Neural cell (in vitro differentiated cells): ENCODE data around the gene CPM. TPM values are rescaled to one million over a fixed set of nuclear protein-coding genes. Genes with fewer than 3 reads are reported as not detected.

ENCODE experiments used
- H2AFZ ChIP-seq: fragments of 200-600, 300-800 bp; sonication (generic), shearing (Covaris generic); 2 replicates; pipeline ENCODE4 v1.6.0; 2014; ENCODE audit warnings: low read depth, mild to moderate bottlenecking, antibody characterized with exemption, low read length, moderate library complexity
- H3F3A ChIP-seq: fragments of 200-600 bp; shearing (Covaris generic); 2 replicates; pipeline ENCODE4 v1.6.1; 2016; ENCODE audit warnings: mild to moderate bottlenecking, moderate library complexity, mixed read lengths, antibody characterized with exemption, low read length; ENCODE audit not compliant: insufficient read depth, poor library complexity, severe bottlenecking
- H3K27ac ChIP-seq: fragments of 200-600, 300-800 bp; sonication (generic), shearing (Covaris generic); 2 replicates; pipeline ENCODE4 v1.5.1; 2014; ENCODE audit warnings: mild to moderate bottlenecking, low read length, moderate library complexity
- H3K27me3 ChIP-seq: fragments of 300-800, 200-600 bp; sonication (generic), shearing (Covaris generic); 2 replicates; pipeline ENCODE4 v1.6.0; 2014; ENCODE audit warnings: mild to moderate bottlenecking, low read depth, low read length, moderate library complexity; ENCODE audit not compliant: insufficient read depth
- H3K36me3 ChIP-seq: fragments of 300-800, 200-600 bp; sonication (generic), shearing (Covaris generic); 2 replicates; pipeline ENCODE4 v1.5.1; 2014; ENCODE audit warnings: mild to moderate bottlenecking, antibody characterized with exemption, low read length, moderate library complexity; ENCODE audit not compliant: insufficient read depth
- H3K4me2 ChIP-seq: fragments of 300-800, 200-600 bp; sonication (generic), shearing (Covaris generic); 2 replicates; pipeline ENCODE4 v1.6.0; 2014; ENCODE audit warnings: mild to moderate bottlenecking, low read length
- H3K4me3 ChIP-seq: fragments of 300-800, 200-600 bp; sonication (generic), shearing (Covaris generic); 2 replicates; pipeline ENCODE4 v1.5.1; 2014; ENCODE audit warnings: mild to moderate bottlenecking, low read length, moderate library complexity
- H3K79me2 ChIP-seq: fragments of 200-600 bp; shearing (Covaris generic); replicated peaks from 2 replicates; pipeline ENCODE4 v1.6.0; 2014; ENCODE audit warnings: mild to moderate bottlenecking, low read length, moderate library complexity; ENCODE audit not compliant: insufficient read depth
- H3K9ac ChIP-seq: fragments of 300-800, 200-600 bp; sonication (generic), shearing (Covaris generic); 2 replicates; pipeline ENCODE4 v1.6.1; 2016; ENCODE audit warnings: mild to moderate bottlenecking, low read length, mixed read lengths
- H3K9me2 ChIP-seq: fragments of 200-600 bp; shearing (Covaris generic); 2 replicates; pipeline ENCODE4 v1.6.1; 2016; ENCODE audit warnings: mild to moderate bottlenecking, low read length, mixed read lengths; ENCODE audit not compliant: insufficient read depth
- H3K9me3 ChIP-seq: fragments of 200-600, 300-800 bp; sonication (generic), shearing (Covaris generic); 2 replicates; pipeline ENCODE4 v1.6.1; 2016; ENCODE audit warnings: mild to moderate bottlenecking, mixed run types, low read length, moderate library complexity, mixed read lengths
- H4K20me1 ChIP-seq: fragments of 200-600 bp; shearing (Covaris generic); 2 replicates; pipeline ENCODE4 v1.6.1; 2016; ENCODE audit warnings: mild to moderate bottlenecking, mixed run types; ENCODE audit not compliant: insufficient read depth
- EP300 ChIP-seq: fragments of 450-650 bp; conservative IDR thresholded peaks from 2 replicates; pipeline ENCODE4 v1.6.1; 2014; ENCODE audit warnings: antibody characterized with exemption, mild to moderate bottlenecking, moderate library complexity; ENCODE audit not compliant: poor library complexity, severe bottlenecking
- EZH2 ChIP-seq: fragments of 200-600, 300-800 bp; shearing (Covaris generic), sonication (generic); IDR thresholded peaks from 2 replicates; pipeline ENCODE4 v1.6.1; 2014; ENCODE audit warnings: antibody characterized with exemption, low read length, borderline replicate concordance, mild to moderate bottlenecking; ENCODE audit not compliant: insufficient read depth, poor library complexity, severe bottlenecking
- MXI1 ChIP-seq: fragments of 450-650 bp; conservative IDR thresholded peaks from 2 replicates; pipeline ENCODE4 v1.6.1; 2014; ENCODE audit warnings: antibody characterized with exemption, mild to moderate bottlenecking; ENCODE audit not compliant: poor library complexity, severe bottlenecking
- POLR2AphosphoS5 ChIP-seq: IDR thresholded peaks from 2 replicates; pipeline ENCODE4 v1.6.1; 2012
- RAD21 ChIP-seq: fragments of 450-650 bp; conservative IDR thresholded peaks from 2 replicates; pipeline ENCODE4 v1.6.1; 2014; ENCODE audit warnings: antibody characterized with exemption, mild to moderate bottlenecking, moderate library complexity
- SMC3 ChIP-seq: fragments of 450-650 bp; conservative IDR thresholded peaks from 2 replicates; pipeline ENCODE4 v1.6.1; 2014; ENCODE audit warnings: antibody characterized with exemption, mild to moderate bottlenecking, moderate library complexity; ENCODE audit not compliant: poor library complexity
- TAF1 ChIP-seq: IDR thresholded peaks from 2 replicates; pipeline ENCODE4 v1.6.1; 2012; ENCODE audit warnings: low read depth
- polyA plus RNA-seq: library from polyadenylated mRNA; depleted of rRNA; stranded (reverse); fragments of >200 nt; gene quantifications from 2 replicates; pipeline ENCODE4 v1.2.3, GENCODE V29; 2014
- TF ChIP-seq, protein P1 (sequence below): IDR thresholded peaks from 2 replicates; pipeline ENCODE4 v1.6.1; 2012; ENCODE audit warnings: borderline replicate concordance

Gene CPM
- polyA plus RNA-seq, 1 donor from 2014 or later: not detected

DNA sequence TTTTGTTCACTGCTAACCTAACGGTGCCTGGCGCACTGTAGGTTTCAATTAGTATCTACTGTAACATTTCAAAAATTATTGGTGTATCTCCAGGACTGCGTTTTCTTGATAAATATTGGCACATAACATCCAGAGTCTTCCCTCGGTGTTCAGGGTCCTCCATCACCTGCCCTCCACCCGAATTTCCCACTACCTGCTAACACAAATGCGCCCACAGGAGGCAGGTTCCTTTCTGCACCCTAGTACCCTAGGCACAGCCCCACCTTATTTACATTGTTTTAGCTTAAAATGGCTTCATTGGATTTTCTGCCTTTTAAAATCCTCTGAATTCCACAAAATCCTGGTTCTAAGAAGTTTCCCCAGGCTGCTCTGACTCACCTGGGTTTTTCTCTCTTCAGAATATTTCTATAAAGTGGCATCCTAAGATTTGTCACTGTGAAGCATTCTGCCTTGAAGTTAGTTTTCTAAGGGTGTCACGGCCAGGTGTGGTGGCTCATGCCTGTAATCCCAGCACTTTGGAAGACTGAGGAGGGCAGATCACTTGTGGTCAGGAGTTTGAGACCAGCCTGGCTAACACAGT, 38.6 kb downstream of the CPM start:
- Histone ChIP-seq H3K27ac (no peak overlapping the region), H3K4me2 (no peak overlapping the region), H3K9me3 (no peaks in the 10 kb centered on the region)

GRCh38 chr12:68893741-68894140, 39.2 kb downstream of the CPM start:
- Histone ChIP-seq H3K4me2 (no peak overlapping the region), H3K9ac (no peak overlapping the region), H3K79me2 (no peaks in the 10 kb centered on the region), H3K36me3 (no peaks in the 10 kb centered on the region), H3K9me2 (no peaks in the 10 kb centered on the region), H4K20me1 (no peaks in the 10 kb centered on the region), H3K4me3 (no peak overlapping the region), H3K27me3 (no peaks in the 10 kb centered on the region), H3K9me3 (no peaks in the 10 kb centered on the region), H3F3A (no peaks in the 10 kb centered on the region), H3K27ac (no peak overlapping the region), H2AFZ (no peak overlapping the region)
- TF ChIP-seq, protein P1, sequence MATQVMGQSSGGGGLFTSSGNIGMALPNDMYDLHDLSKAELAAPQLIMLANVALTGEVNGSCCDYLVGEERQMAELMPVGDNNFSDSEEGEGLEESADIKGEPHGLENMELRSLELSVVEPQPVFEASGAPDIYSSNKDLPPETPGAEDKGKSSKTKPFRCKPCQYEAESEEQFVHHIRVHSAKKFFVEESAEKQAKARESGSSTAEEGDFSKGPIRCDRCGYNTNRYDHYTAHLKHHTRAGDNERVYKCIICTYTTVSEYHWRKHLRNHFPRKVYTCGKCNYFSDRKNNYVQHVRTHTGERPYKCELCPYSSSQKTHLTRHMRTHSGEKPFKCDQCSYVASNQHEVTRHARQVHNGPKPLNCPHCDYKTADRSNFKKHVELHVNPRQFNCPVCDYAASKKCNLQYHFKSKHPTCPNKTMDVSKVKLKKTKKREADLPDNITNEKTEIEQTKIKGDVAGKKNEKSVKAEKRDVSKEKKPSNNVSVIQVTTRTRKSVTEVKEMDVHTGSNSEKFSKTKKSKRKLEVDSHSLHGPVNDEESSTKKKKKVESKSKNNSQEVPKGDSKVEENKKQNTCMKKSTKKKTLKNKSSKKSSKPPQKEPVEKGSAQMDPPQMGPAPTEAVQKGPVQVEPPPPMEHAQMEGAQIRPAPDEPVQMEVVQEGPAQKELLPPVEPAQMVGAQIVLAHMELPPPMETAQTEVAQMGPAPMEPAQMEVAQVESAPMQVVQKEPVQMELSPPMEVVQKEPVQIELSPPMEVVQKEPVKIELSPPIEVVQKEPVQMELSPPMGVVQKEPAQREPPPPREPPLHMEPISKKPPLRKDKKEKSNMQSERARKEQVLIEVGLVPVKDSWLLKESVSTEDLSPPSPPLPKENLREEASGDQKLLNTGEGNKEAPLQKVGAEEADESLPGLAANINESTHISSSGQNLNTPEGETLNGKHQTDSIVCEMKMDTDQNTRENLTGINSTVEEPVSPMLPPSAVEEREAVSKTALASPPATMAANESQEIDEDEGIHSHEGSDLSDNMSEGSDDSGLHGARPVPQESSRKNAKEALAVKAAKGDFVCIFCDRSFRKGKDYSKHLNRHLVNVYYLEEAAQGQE: no peak
- no peak for TF ChIP-seq EZH2
- no peak for TF ChIP-seq RAD21
- no peak for TF ChIP-seq POLR2AphosphoS5

More for the DNA sequence above, 38.6 kb downstream of the CPM start:
- TF ChIP-seq, protein P1: no peak
- TF ChIP-seq EP300: no peak
- no peak for TF ChIP-seq TAF1
- no peak for TF ChIP-seq RAD21
- no peak for TF ChIP-seq MXI1
- no peak for TF ChIP-seq EZH2
- no peak for TF ChIP-seq SMC3
- TF ChIP-seq POLR2AphosphoS5: no peak
- no peaks in the 10 kb centered on the region for H3F3A ChIP-seq
- H3K9me2 ChIP-seq: no peaks in the 10 kb centered on the region
- no peak overlapping the region for H3K9ac ChIP-seq
- no peaks in the 10 kb centered on the region for H3K27me3 ChIP-seq
- no peaks in the 10 kb centered on the region for H4K20me1 ChIP-seq
- no peak overlapping the region for H2AFZ ChIP-seq
- H3K4me3 ChIP-seq: no peak overlapping the region
- H3K79me2 ChIP-seq: no peaks in the 10 kb centered on the region
- no peaks in the 10 kb centered on the region for H3K36me3 ChIP-seq
